Activated naive CD4-positive, alpha-beta T cell treated with anti-CD3 and anti-CD28 coated beads, Interleukin-2, amount 50 U/mL, for 24 hours (primary cell): ENCODE results near the gene TBC1D22B.

ENCODE experiments used
- H3K27ac Mint-ChIP-seq: one replicate; pipeline ENCODE4 v1.8.0; 2021; ENCODE audit warnings: mild to moderate bottlenecking, mixed read lengths
- H3K27me3 Mint-ChIP-seq: one replicate; pipeline ENCODE4 v1.8.0; 2021; ENCODE audit warnings: mixed read lengths
- H3K36me3 Mint-ChIP-seq: one replicate; pipeline ENCODE4 v1.8.0; 2021; ENCODE audit warnings: mixed read lengths
- H3K4me1 Mint-ChIP-seq: one replicate; pipeline ENCODE4 v1.8.0; 2021; ENCODE audit warnings: mixed read lengths
- H3K4me3 Mint-ChIP-seq: one replicate; pipeline ENCODE4 v1.8.0; 2021; ENCODE audit warnings: mild to moderate bottlenecking, mixed read lengths
- H3K9me3 Mint-ChIP-seq: one replicate; pipeline ENCODE4 v1.8.0; 2021; ENCODE audit warnings: mixed read lengths

Gene TBC1D22B

DNA sequence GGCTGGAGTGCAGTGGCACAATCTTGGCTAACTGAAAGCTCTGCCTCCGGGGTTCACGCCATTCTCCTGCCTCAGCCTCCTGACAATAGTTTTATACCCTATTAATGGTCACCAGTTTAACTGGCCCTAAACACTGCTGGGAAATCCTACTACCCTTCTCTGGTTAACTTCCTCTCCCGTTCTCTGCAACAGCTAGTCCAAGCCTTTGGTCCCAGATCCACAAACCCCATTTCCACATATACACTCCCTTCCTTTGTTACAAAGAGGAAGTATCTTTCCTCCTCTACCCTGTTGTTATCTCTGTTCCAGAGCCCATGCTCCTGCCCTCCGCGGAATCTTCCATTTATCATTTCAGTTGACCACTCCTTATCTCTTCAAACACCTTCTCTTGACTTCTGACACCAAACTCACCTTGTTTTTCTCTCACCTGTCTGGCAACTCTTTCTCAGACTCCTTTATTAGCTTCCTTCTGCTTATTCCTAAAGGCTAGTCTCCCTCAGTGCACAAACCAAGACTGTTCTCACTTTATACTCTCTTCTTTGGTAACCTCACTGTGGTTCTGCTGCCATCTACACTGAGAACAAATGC, 25.0 kb upstream of the TBC1D22B start:
- H3K36me3 Mint-ChIP-seq: no peaks in the 10 kb centered on the region
- no peak overlapping the region for H3K4me3 Mint-ChIP-seq
- no peaks in the 10 kb centered on the region for H3K27me3 Mint-ChIP-seq
- no peaks in the 10 kb centered on the region for H3K9me3 Mint-ChIP-seq
- H3K27ac Mint-ChIP-seq: no peak overlapping the region
- peaks cover under 1% of the 10 kb centered on the region for H3K4me1 Mint-ChIP-seq

DNA sequence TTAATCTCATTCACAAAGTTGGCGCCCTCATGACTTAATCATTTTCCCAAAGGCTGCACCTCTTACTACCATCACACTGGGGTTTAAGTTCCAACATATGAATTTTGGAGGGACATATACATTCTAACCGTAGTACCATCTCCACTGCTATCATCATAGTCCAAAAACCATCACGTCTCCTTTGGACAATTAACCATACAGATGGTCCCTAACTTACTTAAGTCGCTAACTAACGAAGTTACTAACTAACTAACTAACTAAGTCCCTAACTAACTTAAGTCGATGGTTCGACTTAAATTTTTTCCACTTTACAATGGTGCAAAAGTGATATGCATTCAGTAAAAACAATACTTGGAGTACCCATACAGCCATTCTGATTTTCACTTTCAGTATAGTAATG, 24.0 kb upstream of the TBC1D22B start:
- peaks cover 4% of the 10 kb centered on the region for H3K4me1 Mint-ChIP-seq
- H3K36me3 Mint-ChIP-seq: no peaks in the 10 kb centered on the region
- H3K27ac Mint-ChIP-seq: no peak overlapping the region
- no peaks in the 10 kb centered on the region for H3K27me3 Mint-ChIP-seq
- no peaks in the 10 kb centered on the region for H3K9me3 Mint-ChIP-seq
- H3K4me3 Mint-ChIP-seq: no peak overlapping the region

DNA sequence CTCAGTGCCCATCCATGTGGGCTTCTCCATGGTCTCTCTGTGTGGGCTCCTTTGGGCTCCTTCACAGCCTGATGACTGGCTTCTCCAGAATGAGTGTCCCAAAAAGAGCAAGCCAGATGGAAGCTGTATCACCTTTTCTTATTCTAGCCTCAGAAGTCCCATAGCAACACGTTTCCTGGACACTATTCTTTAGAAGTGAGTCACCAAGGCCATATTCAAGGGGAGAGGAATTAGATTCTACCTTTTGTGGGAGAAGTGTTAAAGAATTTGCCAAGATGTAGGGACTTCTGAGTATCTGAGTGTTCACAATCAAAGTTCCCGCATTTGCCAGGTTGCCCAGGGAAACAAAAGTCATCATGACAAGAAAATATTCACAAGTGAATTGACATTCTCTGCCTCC, 20.7 kb upstream of the TBC1D22B start:
- Mint-ChIP-seq H3K27me3 (no peaks in the 10 kb centered on the region), H3K9me3 (no peaks in the 10 kb centered on the region), H3K4me3 (no peak overlapping the region), H3K27ac (no peak overlapping the region), H3K4me1 (peaks cover 19% of the 10 kb centered on the region), H3K36me3 (no peaks in the 10 kb centered on the region)

DNA sequence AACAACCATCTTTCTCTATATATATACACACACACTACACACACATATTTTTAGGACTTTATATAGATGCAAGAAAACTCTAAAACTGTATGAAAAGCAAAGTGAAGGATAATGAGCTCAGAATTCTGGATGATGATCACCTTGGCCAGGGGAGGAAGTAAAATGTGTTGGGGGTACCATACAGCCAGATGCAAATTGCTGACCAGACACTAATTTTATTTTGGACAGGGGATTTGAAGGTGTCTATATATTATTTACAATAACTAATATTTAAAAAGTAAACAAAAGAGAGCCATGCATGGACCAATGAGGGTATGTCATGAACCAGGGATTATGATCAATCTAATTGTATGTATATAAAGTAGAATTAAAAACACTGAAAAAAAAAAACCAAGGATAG, 19.8 kb upstream of the TBC1D22B start:
- Mint-ChIP-seq H3K36me3 (no peaks in the 10 kb centered on the region), H3K27ac (peak overlapping the region; percentile 75), H3K4me1 (peaks cover 28% of the 10 kb centered on the region), H3K9me3 (no peaks in the 10 kb centered on the region), H3K27me3 (no peaks in the 10 kb centered on the region), H3K4me3 (no peak overlapping the region)

DNA sequence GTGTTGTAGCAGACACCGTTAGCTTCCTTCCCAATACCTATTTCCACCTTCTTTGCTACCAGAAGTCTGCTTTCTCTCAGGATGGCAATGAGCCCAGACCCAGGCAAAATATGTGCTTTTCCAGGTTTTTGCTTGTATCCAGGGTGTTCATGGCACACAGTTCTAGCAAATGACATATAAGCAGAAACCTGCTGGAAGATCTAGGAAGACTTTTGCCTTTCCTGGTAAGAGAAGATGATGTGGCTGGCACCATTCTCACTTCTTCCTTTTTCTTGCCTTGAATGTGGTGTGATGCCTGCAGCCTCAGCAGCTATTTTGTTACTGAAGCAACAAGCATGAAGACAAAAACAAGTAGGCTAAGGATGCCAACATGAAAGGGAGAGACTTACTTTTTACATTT, 19.2 kb upstream of the TBC1D22B start:
- Mint-ChIP-seq H3K27ac (peak overlapping the region; percentile 59), H3K4me1 (peaks cover 28% of the 10 kb centered on the region), H3K27me3 (no peaks in the 10 kb centered on the region), H3K36me3 (no peaks in the 10 kb centered on the region), H3K4me3 (no peak overlapping the region), H3K9me3 (no peaks in the 10 kb centered on the region)

DNA sequence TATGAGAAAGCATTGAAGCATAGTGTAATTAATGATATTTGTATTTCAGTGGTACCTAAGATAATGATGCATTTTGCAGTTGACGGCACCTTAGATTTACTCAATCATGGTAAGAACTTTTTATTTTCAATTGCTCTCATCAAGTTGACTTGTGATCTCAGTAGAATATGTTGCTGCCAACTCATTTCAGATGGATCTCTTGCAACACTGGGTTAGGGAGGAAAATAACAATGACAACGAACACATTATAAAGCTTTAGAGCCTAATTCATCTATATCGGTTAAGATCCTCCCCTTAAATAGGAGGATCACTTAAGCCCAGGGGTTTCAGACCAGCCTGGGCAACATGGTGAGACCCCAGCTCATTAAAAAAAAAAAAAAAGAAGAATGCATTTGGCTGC, 18.0 kb upstream of the TBC1D22B start:
- H3K27ac Mint-ChIP-seq: peak overlapping the region; percentile 91
- peak overlapping the region; percentile 47 for H3K4me3 Mint-ChIP-seq

DNA sequence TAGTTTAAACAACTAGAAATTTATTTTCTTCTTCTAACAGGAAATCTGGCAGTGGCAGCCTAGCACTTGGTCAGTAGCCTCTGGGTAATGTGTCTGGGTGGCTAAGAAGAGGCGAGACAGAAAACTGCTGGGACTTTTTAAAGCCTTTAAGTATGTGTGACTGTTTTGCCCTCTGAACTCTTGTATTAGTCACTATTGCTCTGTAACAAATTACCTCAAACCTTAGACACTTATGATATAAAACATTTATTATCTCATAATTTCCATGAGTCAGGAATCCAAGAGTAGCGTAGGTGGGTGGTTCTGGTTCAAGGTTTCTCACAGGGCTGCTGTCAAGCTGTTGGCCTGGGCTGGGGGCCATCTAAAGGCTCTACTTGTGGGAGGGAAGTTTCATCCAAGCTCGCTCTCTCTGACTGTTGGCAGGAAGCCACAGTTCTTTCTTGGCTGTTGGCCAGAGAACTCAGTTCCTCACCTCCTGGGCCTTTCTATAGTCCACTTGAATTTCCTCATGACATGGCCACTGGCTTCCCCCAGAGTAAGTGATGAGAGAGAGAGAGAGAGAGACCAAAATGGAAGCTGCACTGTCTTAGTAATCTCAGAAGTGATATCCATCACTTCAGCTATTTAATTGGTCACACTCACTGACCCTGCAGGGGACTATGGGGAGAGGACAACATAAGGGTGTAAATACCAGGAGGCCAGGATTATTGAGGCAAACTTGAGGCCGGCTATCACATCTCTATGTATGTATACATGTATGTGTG, 17.4 kb upstream of the TBC1D22B start:
- no peaks in the 10 kb centered on the region for H3K9me3 Mint-ChIP-seq
- peak overlapping the region; percentile 47 for H3K4me3 Mint-ChIP-seq
- peaks cover 28% of the 10 kb centered on the region for H3K4me1 Mint-ChIP-seq
- H3K27me3 Mint-ChIP-seq: no peaks in the 10 kb centered on the region
- H3K36me3 Mint-ChIP-seq: no peaks in the 10 kb centered on the region
- peak overlapping the region; percentile 91 for H3K27ac Mint-ChIP-seq

More for the DNA sequence above, 18.0 kb upstream of the TBC1D22B start:
- Mint-ChIP-seq H3K9me3 (no peaks in the 10 kb centered on the region), H3K27me3 (no peaks in the 10 kb centered on the region), H3K36me3 (no peaks in the 10 kb centered on the region), H3K4me1 (peaks cover 28% of the 10 kb centered on the region)

DNA sequence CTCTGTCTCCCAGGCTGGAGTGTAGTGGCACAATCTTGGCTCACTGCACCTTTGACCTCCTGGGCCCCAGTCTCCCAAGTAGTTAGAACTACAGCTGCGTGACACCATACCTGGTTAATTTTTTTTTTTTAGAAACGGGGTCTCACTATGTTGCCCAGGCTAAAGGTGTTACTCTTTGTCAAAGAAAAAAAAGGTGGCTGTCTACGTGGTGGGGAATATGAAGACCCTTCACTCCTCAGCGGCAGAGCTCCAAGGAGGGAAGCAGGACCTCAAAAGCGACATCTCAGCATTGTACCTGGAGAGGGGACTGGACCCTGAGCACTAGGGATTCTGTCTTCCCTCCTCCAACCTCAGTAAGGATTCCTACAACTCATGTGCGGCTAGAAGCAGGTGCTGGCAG, 16.4 kb upstream of the TBC1D22B start:
- H3K9me3 Mint-ChIP-seq: no peaks in the 10 kb centered on the region
- H3K36me3 Mint-ChIP-seq: peaks cover 1% of the 10 kb centered on the region
- H3K4me3 Mint-ChIP-seq: no peak overlapping the region
- peak overlapping the region; percentile 55 for H3K27ac Mint-ChIP-seq
- peaks cover 28% of the 10 kb centered on the region for H3K4me1 Mint-ChIP-seq
- H3K27me3 Mint-ChIP-seq: no peaks in the 10 kb centered on the region

DNA sequence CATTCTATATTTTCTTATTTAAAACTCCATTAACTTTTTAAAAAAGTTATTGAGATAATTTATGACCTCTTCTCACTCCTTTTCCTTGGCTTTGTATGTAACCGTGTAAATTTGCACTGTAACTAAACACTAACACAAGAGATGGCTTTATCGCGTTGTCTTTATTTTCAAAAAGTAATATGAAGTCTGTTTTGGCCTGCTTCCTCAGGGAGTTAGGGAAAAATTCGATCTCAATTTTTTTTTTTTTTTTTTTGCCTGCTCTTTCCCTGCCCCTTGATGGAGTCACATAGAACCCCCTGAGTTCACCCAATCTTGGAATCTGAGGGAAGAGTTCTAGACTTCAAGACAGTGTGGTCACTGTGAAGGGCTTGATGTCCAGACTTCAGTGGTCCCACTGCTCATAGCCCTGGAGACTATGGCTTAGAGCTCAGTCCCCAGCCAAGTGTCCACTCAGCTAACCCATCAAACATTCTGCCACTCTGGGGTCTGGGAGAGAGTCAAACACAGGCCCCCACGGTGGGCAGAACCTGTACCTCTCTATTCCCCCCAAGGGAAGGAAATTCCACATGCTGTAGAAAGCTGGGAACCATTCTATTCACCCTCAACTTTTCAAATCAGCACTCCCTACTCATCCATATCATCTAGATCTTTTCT, 15.7 kb upstream of the TBC1D22B start:
- Mint-ChIP-seq H3K4me3 (no peak overlapping the region), H3K27me3 (no peaks in the 10 kb centered on the region)

DNA sequence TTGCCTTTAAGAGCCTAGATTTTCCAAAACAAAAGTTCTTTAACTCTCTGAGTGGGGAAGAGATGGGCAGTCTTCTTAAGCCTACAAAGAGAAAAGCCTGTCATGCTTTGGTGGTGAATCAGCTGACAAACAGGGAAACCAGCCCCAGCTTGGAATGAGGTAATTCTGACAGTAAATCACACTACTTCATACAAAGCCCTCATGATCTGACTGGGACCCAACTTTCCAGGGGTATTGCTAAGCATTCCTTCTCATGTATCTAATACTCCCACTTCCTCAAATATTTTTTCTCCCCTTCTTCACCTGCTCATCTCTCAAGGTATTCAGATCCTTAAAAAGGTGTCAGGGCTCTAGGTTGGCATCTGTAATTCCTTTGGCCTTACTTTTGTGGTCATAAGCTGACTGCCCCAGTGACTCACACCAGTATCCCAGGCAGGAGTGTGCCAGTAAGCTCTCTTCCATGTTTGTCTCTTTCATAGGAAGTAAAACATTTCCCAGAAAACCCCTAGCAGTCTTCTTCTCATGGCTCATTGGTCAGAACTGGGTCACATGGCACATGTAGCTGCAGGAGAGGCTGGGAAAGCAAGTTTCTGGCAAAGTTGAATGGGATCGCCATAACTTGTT, 15.0 kb upstream of the TBC1D22B start:
- Mint-ChIP-seq H3K4me3 (no peak overlapping the region), H3K27me3 (no peaks in the 10 kb centered on the region), H3K36me3 (peaks cover 3% of the 10 kb centered on the region), H3K4me1 (peaks cover 27% of the 10 kb centered on the region), H3K27ac (peak overlapping the region; percentile 46), H3K9me3 (no peaks in the 10 kb centered on the region)

More for the DNA sequence above, 15.7 kb upstream of the TBC1D22B start:
- Mint-ChIP-seq H3K36me3 (peaks cover 2% of the 10 kb centered on the region), H3K4me1 (peaks cover 28% of the 10 kb centered on the region), H3K27ac (no peak overlapping the region), H3K9me3 (no peaks in the 10 kb centered on the region)

DNA sequence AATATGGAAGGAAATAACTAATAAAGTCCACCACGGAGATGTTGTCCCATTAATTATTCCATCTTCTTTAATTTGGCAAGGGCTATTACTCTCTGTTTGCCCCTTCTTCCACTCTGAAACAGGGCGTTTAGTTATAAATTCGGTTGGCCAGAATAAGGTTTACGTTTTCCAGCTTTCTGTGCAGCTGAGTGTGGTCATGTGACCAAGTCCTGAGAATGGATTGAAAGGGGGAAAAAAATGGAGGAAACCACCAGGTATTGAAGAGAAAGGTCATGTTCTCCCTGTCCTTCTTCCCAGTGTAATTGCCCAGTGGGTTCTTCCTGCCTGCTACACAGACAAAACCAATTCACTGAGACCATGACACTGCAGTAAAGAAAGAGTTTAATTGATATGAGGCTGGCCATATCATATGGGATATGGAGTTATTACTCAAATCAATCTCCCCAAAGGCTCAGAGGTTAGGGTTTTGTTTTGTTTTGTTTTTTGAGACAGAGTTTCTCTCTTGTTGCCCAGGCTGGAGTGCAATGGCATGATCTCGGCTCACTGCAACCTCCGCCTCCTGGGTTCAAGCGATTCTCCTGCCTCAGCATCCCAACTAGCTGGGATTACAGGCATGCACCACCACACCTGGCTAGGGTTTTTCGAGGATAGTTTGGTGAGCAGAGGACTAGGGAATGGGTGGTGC, 14.3 kb upstream of the TBC1D22B start:
- Mint-ChIP-seq H3K4me3 (no peak overlapping the region), H3K27ac (no peak overlapping the region), H3K9me3 (no peaks in the 10 kb centered on the region), H3K4me1 (peaks cover 24% of the 10 kb centered on the region), H3K27me3 (no peaks in the 10 kb centered on the region), H3K36me3 (peaks cover 3% of the 10 kb centered on the region)

DNA sequence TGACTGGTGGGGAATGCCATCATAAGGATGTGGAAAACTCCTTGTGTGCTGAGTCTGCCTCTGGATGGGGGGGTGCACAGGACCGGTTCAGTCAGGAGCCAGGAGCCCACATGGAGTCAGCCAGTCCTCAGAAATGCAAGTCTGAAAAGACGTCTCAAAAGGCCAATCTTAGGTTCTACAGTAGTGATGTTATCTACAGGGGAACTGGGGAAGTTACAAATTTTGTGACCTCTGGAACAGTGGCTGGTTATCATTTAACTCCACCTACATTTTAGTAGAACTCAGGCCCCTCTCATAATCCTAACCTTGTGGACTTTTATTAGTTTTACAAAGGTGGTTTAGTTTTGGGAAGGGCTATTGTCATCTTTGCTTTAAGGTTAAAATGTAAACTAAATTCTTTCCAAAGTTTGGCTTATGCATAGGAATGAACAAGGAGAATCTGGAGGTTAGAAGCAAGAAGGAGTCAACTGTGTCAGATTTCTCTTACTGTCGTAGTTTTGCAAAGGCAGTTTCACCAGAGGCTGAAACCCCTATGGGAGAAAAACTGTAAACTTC, 13.7 kb upstream of the TBC1D22B start:
- H3K4me1 Mint-ChIP-seq: peaks cover 24% of the 10 kb centered on the region
- H3K36me3 Mint-ChIP-seq: peaks cover 3% of the 10 kb centered on the region
- H3K4me3 Mint-ChIP-seq: no peak overlapping the region
- no peaks in the 10 kb centered on the region for H3K9me3 Mint-ChIP-seq
- no peak overlapping the region for H3K27ac Mint-ChIP-seq
- no peaks in the 10 kb centered on the region for H3K27me3 Mint-ChIP-seq

DNA sequence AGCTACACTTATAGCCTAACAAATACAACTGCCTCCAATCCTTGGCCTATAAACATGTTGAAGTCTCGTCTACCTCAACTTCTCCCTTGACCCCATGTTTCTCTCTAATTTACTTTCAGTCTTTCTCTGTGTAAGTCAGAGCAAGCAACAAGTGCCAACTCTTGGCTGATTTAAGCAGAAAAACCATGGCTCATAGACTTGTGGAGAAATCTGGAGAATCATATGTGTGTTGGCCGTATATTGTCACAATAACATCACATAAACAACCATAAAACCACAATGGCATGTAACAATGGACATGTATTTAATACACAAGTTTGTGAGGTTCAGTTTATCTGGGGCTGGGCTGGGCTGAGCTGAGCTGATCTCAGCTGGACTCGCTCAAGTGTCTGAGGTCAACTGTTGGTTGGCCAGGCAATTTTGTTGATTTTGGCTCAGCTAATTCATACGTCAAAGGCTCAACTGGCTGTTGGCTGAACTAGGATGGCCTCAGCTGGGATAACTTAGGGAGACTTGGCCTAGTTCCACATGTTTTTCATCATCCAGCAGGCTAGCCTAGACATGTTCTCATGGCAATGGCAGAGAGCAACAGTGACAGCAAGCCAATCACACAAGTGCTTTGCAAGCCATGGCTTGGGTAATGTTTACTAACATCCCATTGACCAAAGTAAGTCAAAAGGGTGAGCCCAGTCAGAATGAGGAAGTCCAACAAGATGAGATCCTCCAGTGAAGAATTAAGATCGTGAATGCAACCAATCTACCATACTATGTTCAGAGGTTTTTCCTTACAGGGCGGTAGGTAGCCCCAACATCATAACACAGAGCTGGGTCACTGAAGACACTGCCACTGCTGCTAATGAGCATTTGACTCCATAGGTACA, 12.9 kb upstream of the TBC1D22B start:
- peaks cover 3% of the 10 kb centered on the region for H3K36me3 Mint-ChIP-seq
- no peaks in the 10 kb centered on the region for H3K9me3 Mint-ChIP-seq
- no peak overlapping the region for H3K4me3 Mint-ChIP-seq
- H3K27ac Mint-ChIP-seq: no peak overlapping the region
- no peaks in the 10 kb centered on the region for H3K27me3 Mint-ChIP-seq
- peaks cover 20% of the 10 kb centered on the region for H3K4me1 Mint-ChIP-seq

DNA sequence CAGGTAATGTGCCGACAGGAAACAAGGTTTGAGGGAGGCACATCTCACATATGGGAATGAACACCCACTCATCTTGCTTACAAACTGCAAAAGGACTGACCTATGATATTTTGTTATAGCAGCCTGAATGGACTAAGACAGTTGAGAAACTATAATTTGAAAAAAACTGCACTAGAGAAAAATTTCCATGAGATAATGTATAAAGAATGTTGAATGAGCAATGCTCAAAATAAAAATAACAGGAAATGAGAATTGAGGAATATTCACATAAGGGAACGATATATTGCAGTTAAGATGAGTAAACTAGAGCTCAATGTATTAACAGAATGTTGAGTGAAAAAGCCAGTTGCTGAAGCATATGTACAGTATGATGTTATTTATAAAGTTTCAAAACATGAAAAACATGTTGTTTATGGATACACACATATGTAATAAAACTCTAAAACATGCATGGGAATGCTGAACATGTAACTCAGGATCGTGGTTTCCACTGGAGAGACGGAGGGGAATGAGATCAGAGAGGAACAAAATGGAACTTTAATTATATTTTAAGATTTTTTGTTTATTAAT, 6.3 kb upstream of the TBC1D22B start:
- no peak overlapping the region for H3K27ac Mint-ChIP-seq
- peaks cover 10% of the 10 kb centered on the region for H3K4me1 Mint-ChIP-seq
- peaks cover 1% of the 10 kb centered on the region for H3K36me3 Mint-ChIP-seq
- H3K9me3 Mint-ChIP-seq: no peaks in the 10 kb centered on the region
- no peaks in the 10 kb centered on the region for H3K27me3 Mint-ChIP-seq
- no peak overlapping the region for H3K4me3 Mint-ChIP-seq
